HL-60 (cell line): ENCODE data around the gene HHATL.

Experiments used
- CTCF ChIP-seq: IDR thresholded peaks from one replicate; pipeline ENCODE4 v1.5.1; 2011; ENCODE audit warnings: low read length, control low read depth, inconsistent platforms; ENCODE audit not compliant: insufficient read depth
- POLR2AphosphoS5 ChIP-seq: IDR thresholded peaks from 2 replicates; pipeline ENCODE4 v1.6.1; 2012; ENCODE audit warnings: low read depth

GRCh38 chr3:42720126-42720525 lies 17.5 kb upstream of the HHATL start:
- no peak for TF ChIP-seq CTCF
- TF ChIP-seq POLR2AphosphoS5 = no peak
